Activated gamma-delta T cell treated with anti-CD3 and anti-CD28 coated beads, Interleukin-2, amount 50 U/mL, for 16 hours (primary cell): Measurements from ENCODE around the gene OSBP2.
A peak's percentile ranks its signal among the peaks of the same experiment; 100 is the strongest.
"Not testable (repeated sequence)": the region's sequence is repeated elsewhere in the genome, so short reads cannot be mapped to it uniquely, and the experiment has no call there.

Experiments
- DNase-seq: peaks from one replicate; pipeline ENCODE4 v3.0.0-alpha.2; 2020; ENCODE audit warnings: low read depth

The OSBP2 gene

GRCh38 chr22:30694640-30695350 lies at the start of gene OSBP2:
Gene OSBP2 (plus strand): TSS chr22:30694874. CDS start chr22:30694910, 36 bp downstream.
- no peak for DNase-seq

GRCh38 chr22:30646518-30647160 lies 48.0 kb upstream of the OSBP2 start:
- DNase-seq: no peak

- DNase-seq: no peak
Observed at GRCh38 chr22:30647536-30647935, 47.1 kb upstream of the OSBP2 start.

GRCh38 chr22:30648825-30649224 lies 45.8 kb upstream of the OSBP2 start:
- no peak for DNase-seq

GRCh38 chr22:30649430-30650007 lies 45.2 kb upstream of the OSBP2 start:
- DNase-seq: peak; percentile 77

- no peak for DNase-seq
Observed at GRCh38 chr22:30650508-30651116, 44.1 kb upstream of the OSBP2 start.

- no peak for DNase-seq
Observed at GRCh38 chr22:30652852-30653251, 41.8 kb upstream of the OSBP2 start.

GRCh38 chr22:30654361-30654760 lies 40.3 kb upstream of the OSBP2 start:
- no peak for DNase-seq

- no peak for DNase-seq
Observed at GRCh38 chr22:30655532-30655931, 39.1 kb upstream of the OSBP2 start.

GRCh38 chr22:30662040-30662439 lies 32.6 kb upstream of the OSBP2 start:
- no peak for DNase-seq

- DNase-seq: no peak
Observed at GRCh38 chr22:30664798-30665197, 29.9 kb upstream of the OSBP2 start.

- no peak for DNase-seq
Observed at GRCh38 chr22:30665266-30665665, 29.4 kb upstream of the OSBP2 start.

- DNase-seq: no peak
Observed at GRCh38 chr22:30665786-30666185, 28.9 kb upstream of the OSBP2 start.

GRCh38 chr22:30667107-30667493 lies 27.6 kb upstream of the OSBP2 start:
- DNase-seq: no peak

GRCh38 chr22:30667494-30668385 lies 26.9 kb upstream of the OSBP2 start, which contains the start of gene DUSP18:
Gene DUSP18 (minus strand): TSS chr22:30667875. CDS start chr22:30664003, 3,872 bp downstream.
- DNase-seq: peak; percentile 91

GRCh38 chr22:30668386-30668710 lies 26.3 kb upstream of the OSBP2 start:
- DNase-seq: no peak

- no peak for DNase-seq
Observed at GRCh38 chr22:30671071-30671470, 23.6 kb upstream of the OSBP2 start.

- DNase-seq: no peak
Observed at GRCh38 chr22:30673136-30673535, 21.5 kb upstream of the OSBP2 start.

- DNase-seq: no peak
Observed at GRCh38 chr22:30674482-30674881, 20.2 kb upstream of the OSBP2 start.

GRCh38 chr22:30675436-30675835 lies 19.2 kb upstream of the OSBP2 start:
- DNase-seq: no peak

GRCh38 chr22:30676565-30676964 lies 18.1 kb upstream of the OSBP2 start:
- DNase-seq: not testable (repeated sequence)
